GM11168 (cell line): ENCODE measurements around the gene TMA7B.

ENCODE experiments used
- in situ Hi-C: fragments of 300-500 bp; cut with MboI; formaldehyde crosslinking; loops from one replicate; pipeline ENCODE4 v1.12.0; 2022; ENCODE audit warnings: low sequenced_read_pairs; ENCODE audit not compliant: unreplicated experiment

Gene TMA7B

DNA sequence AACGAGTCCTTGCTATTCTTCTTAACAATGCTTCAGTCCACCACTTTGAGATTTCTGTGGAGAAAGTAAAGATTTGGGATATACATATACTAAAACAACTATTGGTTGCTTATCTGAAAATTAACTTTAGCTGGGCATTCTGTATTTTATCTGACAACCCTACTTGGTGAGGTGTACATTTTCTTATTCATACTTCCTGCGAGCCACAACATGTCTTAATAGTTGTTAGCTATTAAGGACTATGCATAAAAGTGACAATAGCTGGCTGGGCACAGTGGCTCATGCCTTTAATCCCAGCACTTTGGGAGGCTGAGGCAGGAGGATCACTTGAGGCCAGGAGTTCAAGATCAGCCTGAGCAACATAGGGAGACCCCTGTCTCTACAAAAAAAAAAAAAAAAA, 28.0 kb upstream of the TMA7B start:
- in situ Hi-C loops = no loop called here

GRCh38 chr22:39932918-39933649, 27.1 kb upstream of the TMA7B start:
- in situ Hi-C loops = no loop called here

DNA sequence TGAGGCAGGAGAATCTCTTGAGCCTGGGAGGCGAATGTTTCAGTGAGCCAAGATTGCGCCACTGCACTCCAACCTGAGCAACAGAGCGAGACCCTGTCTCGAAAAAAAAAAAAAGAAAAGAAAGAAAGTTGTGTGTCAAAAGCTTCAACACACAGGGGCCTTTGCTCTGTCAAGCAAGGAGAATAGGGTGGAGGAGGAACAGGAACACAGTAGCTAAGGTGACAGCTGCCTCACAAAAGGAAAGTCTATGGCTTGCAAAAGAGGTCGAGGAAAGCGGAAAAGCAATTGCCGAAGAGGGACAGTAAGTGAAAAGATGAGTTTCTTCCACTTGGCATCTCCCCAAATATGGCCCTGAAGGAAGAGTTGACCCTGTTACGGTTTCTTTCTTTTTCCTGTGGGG, 26.5 kb upstream of the TMA7B start:
- in situ Hi-C loops = no loop called here

- in situ Hi-C loops = no loop called here
Measured at GRCh38 chr22:39935116-39935515, 25.1 kb upstream of the TMA7B start.

GRCh38 chr22:39935612-39936011, 24.6 kb upstream of the TMA7B start:
- in situ Hi-C loops = no loop called here

DNA sequence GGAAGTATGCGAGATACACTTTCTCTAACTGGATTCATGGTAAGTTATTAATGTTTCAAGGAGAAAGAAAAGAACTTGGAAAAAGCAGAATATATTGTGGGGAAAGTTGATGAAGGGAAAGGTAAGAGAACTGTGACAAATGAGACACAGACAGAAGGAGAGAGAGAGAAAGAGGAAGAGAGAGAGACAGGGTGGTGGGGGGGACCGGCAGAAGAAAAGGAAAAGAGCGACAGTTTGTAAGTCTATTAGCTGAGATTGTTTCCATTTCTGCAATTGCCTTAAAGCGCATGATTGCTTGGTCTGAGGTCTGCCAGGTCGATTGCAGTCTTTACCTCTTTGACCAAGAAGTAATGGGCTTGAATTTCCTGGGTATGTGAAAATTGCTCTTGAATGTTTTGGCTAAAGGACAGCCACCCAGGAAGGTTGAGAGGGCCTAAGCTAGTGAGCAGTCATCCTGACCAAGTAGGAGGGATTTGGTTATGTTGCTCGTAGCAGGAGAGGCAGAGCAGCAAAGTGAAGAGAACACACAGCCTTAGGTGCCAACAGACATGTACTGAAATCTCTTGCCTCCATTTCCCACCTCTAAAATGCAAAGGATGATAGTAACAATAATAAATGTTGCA, 23.6 kb upstream of the TMA7B start:
- in situ Hi-C loops = no loop called here

DNA sequence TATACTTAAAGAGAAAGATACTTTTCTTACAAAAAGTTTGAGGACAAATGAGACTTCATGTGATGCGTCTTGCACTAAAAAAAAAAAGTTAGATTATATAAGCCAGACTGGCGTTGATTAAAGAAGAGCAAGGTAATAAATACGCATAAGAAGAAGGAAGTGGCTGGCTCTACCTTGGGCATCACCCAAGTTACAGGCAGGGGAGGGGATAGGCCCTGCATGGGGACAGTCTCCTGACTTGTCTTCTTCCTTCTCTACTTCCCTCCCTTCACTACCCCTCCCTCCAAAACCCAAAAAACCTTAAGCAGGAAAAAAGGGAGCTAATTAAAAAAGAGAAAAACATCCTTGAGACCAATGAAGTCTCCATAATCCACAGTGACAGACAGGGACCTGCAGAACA, 22.3 kb upstream of the TMA7B start:
- in situ Hi-C loops = no loop called here

GRCh38 chr22:39938509-39939111, 21.6 kb upstream of the TMA7B start:
- in situ Hi-C loops = no loop called here

DNA sequence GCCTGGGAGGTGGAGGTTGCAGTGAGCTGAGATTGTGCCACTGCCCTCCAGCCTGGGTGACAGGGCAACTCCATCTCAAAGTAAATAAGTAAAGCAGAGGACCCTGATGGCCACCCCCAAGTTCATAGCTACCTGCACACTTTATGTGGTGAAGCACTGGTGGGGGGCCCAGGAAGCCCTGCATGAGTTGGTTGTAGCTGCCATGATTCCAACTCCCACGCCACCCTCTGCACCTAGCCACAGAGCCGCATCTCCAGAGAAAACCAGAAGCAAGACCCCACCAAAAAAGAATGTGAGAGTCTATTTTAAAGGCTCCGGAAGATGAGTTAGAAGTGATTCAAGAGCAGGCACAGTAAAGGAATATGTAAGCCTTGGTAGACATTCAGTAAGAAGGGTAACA, 20.4 kb upstream of the TMA7B start:
- in situ Hi-C loops = no loop called here

GRCh38 chr22:39940757-39941305, 19.4 kb upstream of the TMA7B start:
- in situ Hi-C loops = no loop called here

DNA sequence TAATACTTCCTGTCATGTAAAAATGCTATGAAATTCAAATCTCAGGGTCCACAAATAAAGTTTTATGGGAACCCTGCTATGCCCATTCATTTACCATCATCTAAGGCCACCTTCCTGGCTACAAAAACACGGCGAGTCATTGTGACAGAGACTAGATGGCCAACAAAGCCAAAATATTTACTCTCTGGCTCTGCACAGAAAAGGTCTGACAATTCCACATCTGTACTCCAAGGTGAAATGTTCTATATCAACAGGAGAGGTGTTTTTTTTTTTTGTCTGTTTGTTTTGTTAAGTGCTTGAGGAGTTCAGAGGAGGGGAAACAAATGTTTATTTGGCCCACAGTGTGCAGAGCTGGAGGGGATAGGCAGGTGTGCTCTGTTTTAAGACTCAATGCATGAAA, 18.6 kb upstream of the TMA7B start:
- in situ Hi-C loops = no loop called here

DNA sequence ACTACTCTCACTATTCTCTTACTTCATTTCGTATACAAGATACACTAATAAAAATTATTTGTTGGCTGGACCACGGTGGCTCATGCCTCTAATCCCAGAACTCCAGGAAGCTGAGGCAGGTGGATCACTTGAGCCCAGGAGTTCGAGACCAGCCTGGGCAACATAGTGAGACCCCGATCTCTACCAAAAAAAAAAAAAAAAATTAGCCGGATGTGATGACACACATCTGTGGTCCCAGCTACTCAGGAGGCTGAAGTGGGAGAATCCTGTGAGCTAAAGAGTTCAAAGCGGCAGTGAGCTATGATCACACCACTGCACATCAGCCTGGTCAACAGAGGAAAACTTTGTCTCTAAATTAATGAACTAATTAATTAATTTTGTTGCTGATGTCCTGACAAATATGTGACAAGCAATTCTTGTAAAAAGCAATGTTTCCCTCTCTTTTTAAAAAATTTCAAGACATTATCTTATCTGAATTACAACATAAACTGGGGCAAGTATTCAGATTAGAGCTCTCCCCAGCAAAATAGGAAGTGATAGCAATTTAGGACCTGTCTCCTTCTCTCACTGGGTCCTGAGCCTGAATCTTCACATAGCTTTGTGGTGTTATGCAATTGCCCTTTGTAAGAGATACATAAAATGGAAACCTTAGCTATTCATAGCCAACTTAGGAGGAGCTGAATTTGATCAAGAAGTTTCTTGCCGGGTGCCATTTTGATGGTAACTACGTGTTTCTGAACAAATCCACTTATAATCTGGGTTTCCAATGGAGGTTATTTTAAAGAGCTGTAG, 17.6 kb upstream of the TMA7B start:
- in situ Hi-C loops = no loop called here

DNA sequence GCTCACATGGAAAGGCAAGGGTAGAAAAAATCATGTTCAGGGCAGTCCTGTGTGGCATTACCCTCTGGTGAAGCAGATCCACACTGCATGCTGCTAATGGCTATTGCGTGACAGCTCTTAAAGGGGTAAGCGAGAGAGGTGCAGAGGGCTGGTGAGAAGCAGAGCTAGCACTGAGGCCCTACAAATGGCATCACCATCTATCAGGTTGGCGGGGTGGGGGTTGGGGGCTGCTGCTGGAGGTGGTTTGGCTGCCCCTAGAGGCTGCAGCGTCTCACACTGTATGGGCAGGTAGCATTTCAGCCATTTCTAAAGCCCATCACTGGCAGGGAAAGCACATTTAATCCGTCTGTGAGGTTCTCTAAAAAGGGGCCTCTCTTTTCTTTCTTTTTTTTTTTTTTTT, 16.9 kb upstream of the TMA7B start:
- in situ Hi-C loops = no loop called here

- in situ Hi-C loops = no loop called here
Measured at GRCh38 chr22:39943953-39944872, 16.0 kb upstream of the TMA7B start.

- in situ Hi-C loops = no loop called here
Measured at GRCh38 chr22:39946126-39946502, 14.1 kb upstream of the TMA7B start.

DNA sequence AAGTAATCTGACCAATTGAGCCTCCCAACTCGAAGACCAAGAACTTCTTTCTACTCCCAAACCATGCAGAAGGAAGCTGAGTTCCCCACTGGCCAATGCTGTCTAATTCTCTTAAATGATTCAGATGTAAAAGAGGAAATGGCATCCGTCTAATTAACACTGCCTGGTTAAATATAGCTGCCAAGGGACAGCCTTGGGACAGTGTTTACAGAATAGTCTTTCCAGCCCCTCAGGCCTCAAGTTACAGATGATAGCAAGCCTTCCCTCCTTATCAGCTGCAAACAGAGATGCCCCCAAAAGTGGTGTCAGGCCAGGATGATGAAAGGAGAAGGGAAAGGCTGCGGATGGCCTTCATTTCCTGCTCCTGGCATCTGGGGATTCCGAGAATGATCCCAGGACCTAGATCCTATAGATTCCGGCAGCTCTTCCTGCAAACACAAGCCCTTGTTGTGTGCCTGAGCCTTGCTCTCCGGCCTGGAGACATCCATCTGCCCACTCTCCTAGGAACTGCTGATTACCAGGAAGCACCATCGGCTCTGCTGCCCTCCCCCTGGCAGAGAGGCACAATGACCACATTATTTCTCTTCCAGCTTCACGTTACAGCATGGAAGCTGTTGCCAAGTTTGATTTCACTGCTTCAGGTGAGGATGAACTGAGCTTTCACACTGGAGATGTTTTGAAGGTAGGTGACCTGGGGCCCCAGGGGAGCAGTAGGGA, 13.5 kb upstream of the TMA7B start:
- in situ Hi-C loops = no loop called here

DNA sequence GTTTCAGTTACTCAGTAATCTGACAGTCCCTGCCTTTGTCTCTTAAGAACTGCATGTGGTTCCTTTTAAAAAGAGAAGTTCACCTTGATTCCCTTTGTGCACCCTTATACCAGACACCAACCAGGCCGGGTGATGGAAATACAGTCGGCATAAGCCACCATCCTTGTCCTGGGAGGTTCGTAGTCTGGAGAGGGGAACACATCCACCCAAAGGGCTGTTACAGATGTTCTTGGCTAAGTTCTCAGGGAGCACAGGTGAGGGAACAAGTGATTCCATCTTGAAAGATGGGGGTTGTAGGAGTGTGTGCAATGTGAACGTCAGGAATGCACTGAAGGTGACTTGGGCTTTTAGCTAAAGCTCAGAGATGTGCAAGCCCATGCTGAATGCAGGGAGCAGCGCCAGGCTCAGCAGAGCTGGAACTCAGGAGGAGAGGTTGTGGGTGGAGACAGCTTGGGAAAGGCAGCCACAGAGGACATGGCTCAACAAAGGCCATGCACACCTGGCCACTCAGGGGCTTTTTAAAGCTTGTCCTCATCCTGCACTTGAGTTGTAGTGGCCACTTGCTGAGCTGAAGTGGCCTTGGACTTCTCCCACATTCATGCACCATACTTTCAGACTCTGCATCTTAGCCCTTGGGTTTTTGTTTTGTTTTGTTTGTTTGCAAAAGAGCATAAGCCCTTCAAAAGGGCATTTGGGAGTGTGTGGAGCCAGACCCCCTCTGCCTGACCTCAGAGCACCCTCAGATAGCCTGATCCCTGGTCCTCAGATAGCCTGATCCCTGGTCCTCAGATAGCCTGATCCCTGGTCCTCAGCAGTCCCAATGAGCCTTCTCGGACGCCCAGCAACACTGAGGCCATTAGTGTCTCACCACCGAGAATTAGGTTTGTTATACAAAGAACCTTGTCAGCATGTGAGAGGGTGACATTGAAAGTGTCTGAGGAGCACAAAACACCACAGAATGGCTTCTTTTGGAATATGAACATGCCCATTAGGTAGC, 12.7 kb upstream of the TMA7B start:
- in situ Hi-C loops = no loop called here
